Measurements from ENCODE around the gene TUBB8B. TPM values are rescaled to one million over a fixed set of nuclear protein-coding genes. Genes with fewer than 3 reads are reported as not detected.
"Not testable (repeated sequence)": the region's sequence is repeated elsewhere in the genome, so short reads cannot be mapped to it uniquely, and the experiment has no call there.

The TUBB8B gene
- total RNA-seq, 2 experiments from 2014 or later: not detected

- H3K27ac Mint-ChIP-seq; CTCF ChIA-PET; DNase-seq; H3K4me3 Mint-ChIP-seq; H3K27me3 Mint-ChIP-seq; POLR2A ChIA-PET; intact Hi-C loops (cut with micrococcal nuclease); H3K4me1 Mint-ChIP-seq (ENCODE audit: low read depth); H3K36me3 Mint-ChIP-seq; H3K9me3 Mint-ChIP-seq: not testable (repeated sequence)
Observed at GRCh38 chr18:9937-10336, 39.5 kb downstream of the TUBB8B start.

Other genes starting within 250 kb of the TUBB8B start
- gene USP14, start 108.9 kb upstream of the TUBB8B start, total RNA-seq: 10 to 100 TPM; 88.2 to 90.8 TPM
- 10 to 100 TPM; 54.0 to 57.9 TPM for gene THOC1, start 218.4 kb upstream of the TUBB8B start, total RNA-seq